B cell (primary cell): ENCODE measurements around the gene LRRC25. TPM values are rescaled to one million over a fixed set of nuclear protein-coding genes. Genes with fewer than 3 reads are reported as not detected.
A peak's percentile ranks its signal among the peaks of the same experiment; 100 is the strongest.

Source experiments
- ATAC-seq: fragments of 200-7000 bp; cut with Tn5 transposase; one replicate; pipeline ENCODE4 v1.10.0; 2021; ENCODE audit warnings: low read depth, mild to moderate bottlenecking, moderate number of reproducible peaks, moderate library complexity
- CTCF ChIA-PET: fragments of 350-600 bp; sonication (Branson Sonifier 250); formaldehyde crosslinking; loops from one replicate; lab custom pipeline; 2021; ENCODE audit warnings: antibody characterized with exemption, inconsistent platforms; lab: Charles Lee
- POLR2A ChIA-PET: fragments of 350-600 bp; sonication (Branson Sonifier 250); formaldehyde crosslinking; loops from one replicate; lab custom pipeline; 2021; ENCODE audit warnings: antibody characterized with exemption; lab: Charles Lee
- DNase-seq: peaks from one replicate; pipeline ENCODE4 v3.0.0; 2013
- H2AFZ ChIP-seq: 2 replicates; pipeline ENCODE4 v1.6.1; 2012; ENCODE audit warnings: mild to moderate bottlenecking, low read depth, low read length; ENCODE audit not compliant: insufficient read depth, poor library complexity, severe bottlenecking
- H3K27ac ChIP-seq, 2 donors: 1 replicate in 1 of 2; 2 replicates in 1 of 2; pipeline ENCODE4 v1.5.1; 2012 to 2013; ENCODE audit warnings: low read length in 2 of 2, mild to moderate bottlenecking in 2 of 2, moderate library complexity in 1 of 2
- H3K27me3 ChIP-seq, 4 experiments: fragments of 200-600 bp in 1 of 4; sonication (generic) in 1 of 4; replicated peaks in 1 of 4; 1 replicate in 2 of 4; 2 replicates in 2 of 4; pipeline versions ENCODE4 v1.6.1 to v1.7.0; 2013 to 2016; ENCODE audit warnings: low read length in 3 of 4, mild to moderate bottlenecking in 2 of 4, mixed read lengths in 1 of 4, moderate library complexity in 1 of 4; ENCODE audit not compliant: insufficient read depth in 4 of 4, control insufficient read depth in 3 of 4; ENCODE audit errors: control extremely low read depth in 1 of 4
- H3K36me3 ChIP-seq, 2 experiments: replicated peaks in 1 of 2; 1 replicate in 1 of 2; 2 replicates in 1 of 2; pipeline versions ENCODE4 v1.6.1 to v1.7.1; 2013; ENCODE audit warnings: low read length in 1 of 2; ENCODE audit not compliant: insufficient read depth in 2 of 2, control insufficient read depth in 1 of 2; ENCODE audit errors: control extremely low read depth in 1 of 2, extremely low read depth in 1 of 2
- H3K4me1 ChIP-seq, 2 donors: fragments of 200-600 bp in 1 of 2; sonication (generic) in 1 of 2; 1 replicate in 1 of 2; 2 replicates in 1 of 2; pipeline versions ENCODE4 v1.5.1 to v1.6.1; 2013 to 2017; ENCODE audit warnings: low read length in 2 of 2; ENCODE audit not compliant: control insufficient read depth in 2 of 2, insufficient read depth in 2 of 2
- H3K4me2 ChIP-seq: replicated peaks from 2 replicates; pipeline ENCODE3; 2012; ENCODE audit warnings: mild to moderate bottlenecking, low read depth, low read length; ENCODE audit not compliant: poor library complexity, severe bottlenecking
- H3K4me3 ChIP-seq, 5 experiments: fragments of 200-600 bp in 1 of 5; sonication (generic) in 1 of 5; 1 replicate in 3 of 5; 2 replicates in 2 of 5; pipeline versions ENCODE4 v1.5.1 to v1.7.0; 2011 to 2016; ENCODE audit warnings: low read length in 4 of 5, mild to moderate bottlenecking in 4 of 5, low read depth in 2 of 5, control low read depth in 1 of 5, moderate library complexity in 1 of 5; ENCODE audit not compliant: insufficient read depth in 1 of 5; ENCODE audit errors: control extremely low read depth in 1 of 5, extremely low read depth in 1 of 5
- H3K79me2 ChIP-seq: fragments of 200-600 bp; sonication (generic); one replicate; pipeline ENCODE4 v1.6.0; 2016; ENCODE audit warnings: low read length; ENCODE audit not compliant: control insufficient read depth, insufficient read depth
- H3K9ac ChIP-seq: fragments of 200-600 bp; sonication (generic); 2 replicates; pipeline ENCODE4 v1.6.1; 2017; ENCODE audit warnings: mild to moderate bottlenecking, low read length, moderate library complexity
- H3K9me3 ChIP-seq, 3 donors: one replicate each; pipeline versions ENCODE4 v1.6.1 to v1.7.1; 2013; ENCODE audit warnings: low read length in 2 of 3; ENCODE audit not compliant: control insufficient read depth in 2 of 3, insufficient read depth in 1 of 3; ENCODE audit errors: control extremely low read depth in 1 of 3
- H4K20me1 ChIP-seq: 2 replicates; pipeline ENCODE4 v1.6.0; 2012; ENCODE audit warnings: mild to moderate bottlenecking, low read length; ENCODE audit not compliant: insufficient read depth, control insufficient read depth, poor library complexity, severe bottlenecking
- H3K27ac Mint-ChIP-seq: one replicate; pipeline ENCODE4 v1.8.0; 2021; ENCODE audit warnings: mixed read lengths
- H3K27me3 Mint-ChIP-seq: one replicate; pipeline ENCODE4 v1.8.0; 2021; ENCODE audit warnings: mixed read lengths
- H3K4me1 Mint-ChIP-seq: one replicate; pipeline ENCODE4 v1.8.0; 2021; ENCODE audit warnings: mixed read lengths
- H3K4me3 Mint-ChIP-seq: one replicate; pipeline ENCODE4 v1.8.0; 2021; ENCODE audit warnings: mixed read lengths
- H3K9me3 Mint-ChIP-seq: one replicate; pipeline ENCODE4 v1.8.0; 2022; ENCODE audit warnings: mixed read lengths; ENCODE audit not compliant: insufficient read depth
- EZH2 ChIP-seq: IDR thresholded peaks from 2 replicates; pipeline ENCODE4 v1.6.1; 2012; ENCODE audit warnings: borderline replicate concordance, low read depth, mild to moderate bottlenecking, moderate library complexity, low read length; ENCODE audit not compliant: insufficient read depth, poor library complexity, severe bottlenecking
- WGBS: methylation state at CpG from one replicate; pipeline ENCODE4 v1.1.5; 2013; ENCODE audit warnings: missing lambda C conversion rate; ENCODE audit not compliant: insufficient coverage; 5-methylcytosine and 5-hydroxymethylcytosine counted together
- intact Hi-C: fragments of 100-400 bp; cut with micrococcal nuclease; formaldehyde crosslinking; loops from one replicate; pipeline ENCODE4 v1.10.0; 2022
- polyA plus RNA-seq: library from polyadenylated mRNA; depleted of rRNA; stranded (reverse); fragments of >200 nt; gene quantifications from 2 replicates; pipeline ENCODE4 v1.2.3, GENCODE V29; 2012
- total RNA-seq, 2 donors: library from RNA; stranded (reverse); fragments of 120-200 nt in 1 of 2; gene quantifications; 1 replicate in 1 of 2; 2 replicates in 1 of 2; pipeline versions ENCODE4 v1.2.3 to v1.2.4, GENCODE V29; 2013 to 2022
- TF ChIP-seq, protein P1 (sequence below): fragments of 200-600 bp; IDR thresholded peaks from one replicate; pipeline ENCODE4 v1.8.0; 2022; ENCODE audit warnings: antibody characterized with exemption, mild to moderate bottlenecking

LRRC25 gene
- total and polyA plus RNA-seq, 2 donors (not counting 1 experiment from before 2014, with no cell fraction given), result 2.4 to 5.7 TPM

GRCh38 chr19:18385675-18386542 is 11.5 kb downstream of the LRRC25 start, which contains the start of gene GDF15:
Gene GDF15, plus strand, starts transcription at chr19:18386158. Its CDS starts 32 bp downstream, at chr19:18386190.
- Histone ChIP-seq H4K20me1 (peaks cover 8% of the 10 kb centered on the region), H2AFZ (no peak within 1 kb of the TSS), H3K27ac (no peak within 1 kb of the TSS), H3K27me3 (peaks cover 0 to 50% (median 24%) of the 10 kb centered on the region in 4 experiments), H3K36me3 (peaks cover 0 to 3% of the 10 kb centered on the region in 2 experiments), H3K4me1 (peaks cover 20 to 21% of the 10 kb centered on the region in 2 donors), H3K9ac (no peak within 1 kb of the TSS), H3K79me2 (no peaks in the 10 kb centered on the region), H3K4me2 (peak within 1 kb of the TSS; percentile 22), H3K9me3 (peaks cover 0 to 8% (median 5%) of the 10 kb centered on the region in 3 donors), H3K4me3 (no peak within 1 kb of the TSS)
- no peak for TF ChIP-seq EZH2
- TF ChIP-seq, protein P1, sequence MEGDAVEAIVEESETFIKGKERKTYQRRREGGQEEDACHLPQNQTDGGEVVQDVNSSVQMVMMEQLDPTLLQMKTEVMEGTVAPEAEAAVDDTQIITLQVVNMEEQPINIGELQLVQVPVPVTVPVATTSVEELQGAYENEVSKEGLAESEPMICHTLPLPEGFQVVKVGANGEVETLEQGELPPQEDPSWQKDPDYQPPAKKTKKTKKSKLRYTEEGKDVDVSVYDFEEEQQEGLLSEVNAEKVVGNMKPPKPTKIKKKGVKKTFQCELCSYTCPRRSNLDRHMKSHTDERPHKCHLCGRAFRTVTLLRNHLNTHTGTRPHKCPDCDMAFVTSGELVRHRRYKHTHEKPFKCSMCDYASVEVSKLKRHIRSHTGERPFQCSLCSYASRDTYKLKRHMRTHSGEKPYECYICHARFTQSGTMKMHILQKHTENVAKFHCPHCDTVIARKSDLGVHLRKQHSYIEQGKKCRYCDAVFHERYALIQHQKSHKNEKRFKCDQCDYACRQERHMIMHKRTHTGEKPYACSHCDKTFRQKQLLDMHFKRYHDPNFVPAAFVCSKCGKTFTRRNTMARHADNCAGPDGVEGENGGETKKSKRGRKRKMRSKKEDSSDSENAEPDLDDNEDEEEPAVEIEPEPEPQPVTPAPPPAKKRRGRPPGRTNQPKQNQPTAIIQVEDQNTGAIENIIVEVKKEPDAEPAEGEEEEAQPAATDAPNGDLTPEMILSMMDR, result peak; percentile 76
- ChIA-PET CTCF (interaction anchor here (0.6 to 10.6 kb wide), 3 partner anchors 27 to 649 kb away, joined by 3 to 196 read pairs (median 3); no protein-coding TSS in a partner anchor), POLR2A (no interaction called here)
- 47% methylated on average over 31 of the region's 33 CpGs for WGBS
- Mint-ChIP-seq H3K4me3 (no peak within 1 kb of the TSS), H3K9me3 (no peaks in the 10 kb centered on the region), H3K27me3 (peaks cover 14% of the 10 kb centered on the region), H3K27ac (no peak within 1 kb of the TSS), H3K4me1 (peaks cover 20% of the 10 kb centered on the region)
- DNase-seq (peak; percentile 45), ATAC-seq (no peak)
- intact Hi-C loops, result loop anchor here (5.0 kb wide), 1 partner anchor 36 kb away; no protein-coding TSS in a partner anchor

- peaks cover 0 to 54% (median 24%) of the 10 kb centered on the region in 4 experiments for H3K27me3 ChIP-seq
Measured at GRCh38 chr19:18385359-18385674, 12.1 kb downstream of the LRRC25 start.

More at GRCh38 chr19:18385359-18385674, 12.1 kb downstream of the LRRC25 start:
- peaks cover 8% of the 10 kb centered on the region for H4K20me1 ChIP-seq
- no peak overlapping the region for H3K4me3 ChIP-seq
- H3K79me2 ChIP-seq, result no peaks in the 10 kb centered on the region
- Mint-ChIP-seq H3K27me3 (peaks cover 16% of the 10 kb centered on the region), H3K27ac (no peak overlapping the region), H3K4me3 (no peak overlapping the region), H3K4me1 (peaks cover 17% of the 10 kb centered on the region), H3K9me3 (no peaks in the 10 kb centered on the region)
- POLR2A ChIA-PET, result no interaction called here
- ATAC-seq (no peak), DNase-seq (no peak)
- no peak overlapping the region for H2AFZ ChIP-seq
- H3K9me3 ChIP-seq, result peaks cover 0 to 8% (median 5%) of the 10 kb centered on the region in 3 donors
- H3K4me1 ChIP-seq, result peaks cover 20 to 21% of the 10 kb centered on the region in 2 donors
- intact Hi-C loops, result loop anchor here (5.0 kb wide), 1 partner anchor 37 kb away; no protein-coding TSS in a partner anchor
- H3K36me3 ChIP-seq, result no peaks in the 10 kb centered on the region
- no peak overlapping the region for H3K9ac ChIP-seq
- WGBS, result 100% methylated on average over 2 of the region's 3 CpGs
- H3K4me2 ChIP-seq, result no peak overlapping the region
- no peak overlapping the region for H3K27ac ChIP-seq
- CTCF ChIA-PET, result interaction anchor here (0.8 to 10.6 kb wide), 2 partner anchors 28 to 273 kb away, joined by 3 to 196 read pairs; no protein-coding TSS in a partner anchor
- TF ChIP-seq, protein P1, result no peak
- TF ChIP-seq EZH2, result no peak
